Measurements from ENCODE around the gene NOTCH1. TPM values are rescaled to one million over a fixed set of nuclear protein-coding genes. Genes with fewer than 3 reads are reported as not detected.
A peak's percentile ranks its signal among the peaks of the same experiment; 100 is the strongest.

NOTCH1 gene
- 10 to 100 TPM; 29.6 to 65.3 TPM for total RNA-seq

DNA sequence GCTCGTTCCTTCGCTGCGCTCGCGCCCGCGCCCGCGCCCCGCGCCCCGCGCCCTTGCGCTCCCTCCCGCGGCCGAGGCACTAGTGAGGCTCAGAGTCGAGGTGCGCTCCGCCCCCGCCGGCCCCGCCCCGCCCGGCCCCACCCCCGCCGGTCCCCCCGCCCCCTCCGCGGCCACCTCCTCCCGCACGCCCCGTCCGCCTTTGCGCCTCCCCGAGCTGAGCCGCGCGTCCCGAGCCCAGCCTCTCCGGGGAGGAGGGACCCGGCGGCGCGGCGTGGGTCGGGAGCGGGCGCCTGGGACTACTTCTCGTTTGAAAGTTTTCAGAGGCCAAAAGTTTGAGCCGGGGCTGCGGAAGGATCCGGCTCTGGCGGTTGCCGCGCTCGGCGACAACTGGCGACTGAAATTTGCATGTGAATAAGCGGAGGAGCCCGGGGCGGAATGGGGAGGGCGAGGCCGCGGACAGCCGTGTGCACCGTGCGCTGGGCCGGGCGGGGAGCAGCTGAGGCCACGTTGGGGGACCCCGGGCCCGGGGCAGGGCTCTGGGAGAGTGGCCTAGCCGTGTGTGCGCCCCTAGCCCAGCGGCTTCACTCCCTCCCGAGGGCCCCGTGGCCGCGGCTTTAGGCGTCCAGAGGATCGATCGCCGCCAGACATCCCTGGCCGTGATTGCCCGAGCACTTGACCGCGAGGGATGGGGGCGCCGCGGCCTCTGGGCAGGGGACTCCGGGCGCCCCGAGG, at the start of gene NOTCH1:
Gene NOTCH1, minus strand, starts transcription at position 84 of the 732 bp plus-strand sequence. CDS start 262 bp downstream, outside the sequence.
- peaks cover 77% of the 10 kb centered on the region for H3K4me1 ChIP-seq
- peak within 1 kb of the TSS; percentile 95 to 99 (median 97) for H3K27ac ChIP-seq
- peak; percentile 91 to 94 (median 93) for DNase-seq
- no peaks in the 10 kb centered on the region for H3K27me3 ChIP-seq
- 0 to 1% methylated on average over 9 to 70 of the region's 94 CpGs for whole genome bisulfite sequencing, 2 donors
- peak; percentile 73 for ATAC-seq
- no peaks in the 10 kb centered on the region for H3K9me3 ChIP-seq
- no peaks in the 10 kb centered on the region for H3K36me3 ChIP-seq (replicated peaks in 1 of 2; ENCODE audit: insufficient read depth in 1 of 2, low read depth in 2 of 2)
- intact Hi-C loops (cut with DNase I): no loop called here
- TF ChIP-seq, protein P1, sequence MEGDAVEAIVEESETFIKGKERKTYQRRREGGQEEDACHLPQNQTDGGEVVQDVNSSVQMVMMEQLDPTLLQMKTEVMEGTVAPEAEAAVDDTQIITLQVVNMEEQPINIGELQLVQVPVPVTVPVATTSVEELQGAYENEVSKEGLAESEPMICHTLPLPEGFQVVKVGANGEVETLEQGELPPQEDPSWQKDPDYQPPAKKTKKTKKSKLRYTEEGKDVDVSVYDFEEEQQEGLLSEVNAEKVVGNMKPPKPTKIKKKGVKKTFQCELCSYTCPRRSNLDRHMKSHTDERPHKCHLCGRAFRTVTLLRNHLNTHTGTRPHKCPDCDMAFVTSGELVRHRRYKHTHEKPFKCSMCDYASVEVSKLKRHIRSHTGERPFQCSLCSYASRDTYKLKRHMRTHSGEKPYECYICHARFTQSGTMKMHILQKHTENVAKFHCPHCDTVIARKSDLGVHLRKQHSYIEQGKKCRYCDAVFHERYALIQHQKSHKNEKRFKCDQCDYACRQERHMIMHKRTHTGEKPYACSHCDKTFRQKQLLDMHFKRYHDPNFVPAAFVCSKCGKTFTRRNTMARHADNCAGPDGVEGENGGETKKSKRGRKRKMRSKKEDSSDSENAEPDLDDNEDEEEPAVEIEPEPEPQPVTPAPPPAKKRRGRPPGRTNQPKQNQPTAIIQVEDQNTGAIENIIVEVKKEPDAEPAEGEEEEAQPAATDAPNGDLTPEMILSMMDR (IDR thresholded peaks at IDR 0.05): peak in 1 of 7 experiments; percentile 29
- TF ChIP-seq POLR2A (IDR thresholded peaks at IDR 0.05): peak; percentile 70 to 80 (median 74)
- peak within 1 kb of the TSS; percentile 88 to 90 for H3K4me3 ChIP-seq

DNA sequence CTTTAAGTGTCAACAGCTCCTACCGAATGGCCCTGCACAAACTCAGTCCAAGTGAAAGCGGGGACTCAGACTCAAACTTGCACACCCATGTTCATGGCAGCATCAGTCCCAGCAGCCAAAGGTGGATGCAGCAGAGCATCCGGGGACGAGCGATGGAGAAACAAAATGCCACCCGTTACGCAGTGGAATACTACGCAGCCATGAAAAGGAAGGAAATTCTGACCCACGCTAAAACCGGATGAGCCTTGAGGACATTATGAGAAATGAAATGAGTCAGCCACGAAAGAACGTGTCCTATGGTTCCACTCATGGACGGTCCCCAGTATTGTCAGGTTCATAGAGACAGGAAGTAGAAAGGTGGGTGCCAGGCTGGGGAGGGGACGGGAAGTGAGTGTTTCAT, 48.6 kb upstream of the NOTCH1 start:
- intact Hi-C loops (cut with DNase I): no loop called here
- TF ChIP-seq, protein P1 (IDR thresholded peaks at IDR 0.05): no peak
- TF ChIP-seq POLR2A (IDR thresholded peaks at IDR 0.05): no peak
- no peak overlapping the region for H3K27ac ChIP-seq
- DNase-seq (no peak), ATAC-seq (no peak)
- H3K9me3 ChIP-seq: no peaks in the 10 kb centered on the region
- 88 to 89% methylated on average over 14 of the region's 14 CpGs for WGBS, 2 donors
- no peaks in the 10 kb centered on the region for H3K36me3 ChIP-seq (replicated peaks in 1 of 2; ENCODE audit: insufficient read depth in 1 of 2, low read depth in 2 of 2)
- no peak overlapping the region for H3K4me3 ChIP-seq
- H3K4me1 ChIP-seq: peaks cover 19% of the 10 kb centered on the region
- H3K27me3 ChIP-seq: no peaks in the 10 kb centered on the region

DNA sequence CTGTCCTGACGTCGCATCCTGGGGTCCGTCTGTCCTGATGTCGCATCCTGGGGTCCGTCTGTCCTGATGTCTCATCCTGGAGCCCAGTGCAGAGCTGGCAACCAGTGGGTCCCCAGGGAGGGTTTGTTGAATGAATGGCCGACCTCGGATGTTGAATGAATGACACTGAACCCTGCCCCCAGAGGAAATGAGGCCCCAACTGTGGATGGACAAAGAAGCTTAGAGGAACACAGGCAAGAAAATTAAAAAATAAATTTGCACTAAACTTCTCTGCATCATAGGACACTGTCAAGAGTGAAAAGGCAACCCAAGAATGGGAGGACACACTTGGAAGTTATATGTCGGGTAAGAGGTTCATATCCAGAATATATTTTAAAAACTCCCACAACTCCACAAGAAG, 47.7 kb upstream of the NOTCH1 start:
- 53 to 64% methylated on average over 6 to 8 of the region's 8 CpGs for WGBS, 2 donors
- no peak for ATAC-seq
- TF ChIP-seq POLR2A (IDR thresholded peaks at IDR 0.05): no peak
- TF ChIP-seq, protein P1 (IDR thresholded peaks at IDR 0.05): no peak
- Histone ChIP-seq H3K27me3 (no peaks in the 10 kb centered on the region), H3K36me3 (replicated peaks in 1 of 2; ENCODE audit: insufficient read depth in 1 of 2, low read depth in 2 of 2) (no peaks in the 10 kb centered on the region), H3K9me3 (no peaks in the 10 kb centered on the region), H3K4me3 (no peak overlapping the region), H3K27ac (no peak overlapping the region), H3K4me1 (peaks cover 22% of the 10 kb centered on the region)
- DNase-seq: no peak
- intact Hi-C loops (cut with DNase I): no loop called here

DNA sequence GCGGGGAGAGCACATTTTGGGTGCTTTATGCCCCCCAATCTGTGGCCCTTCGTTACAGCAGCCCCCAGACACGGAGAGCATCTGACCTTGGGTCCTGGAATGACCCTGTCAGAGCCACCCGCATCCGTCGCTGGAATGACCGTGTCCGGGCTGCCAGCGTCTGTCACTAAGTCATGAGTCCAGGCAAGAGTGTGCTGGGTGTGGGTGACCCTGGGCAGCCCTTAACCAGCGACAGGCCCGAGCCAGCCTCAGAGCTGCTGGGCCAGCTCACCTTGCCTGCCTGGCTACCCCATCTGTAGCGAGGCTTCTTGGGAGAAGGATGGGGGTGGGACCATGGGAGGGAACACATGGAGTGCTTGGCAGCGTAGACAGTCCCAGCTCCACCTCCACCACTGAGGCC, 46.8 kb upstream of the NOTCH1 start:
- ATAC-seq: no peak
- no peaks in the 10 kb centered on the region for H3K36me3 ChIP-seq (replicated peaks in 1 of 2; ENCODE audit: insufficient read depth in 1 of 2, low read depth in 2 of 2)
- H3K9me3 ChIP-seq: no peaks in the 10 kb centered on the region
- TF ChIP-seq POLR2A (IDR thresholded peaks at IDR 0.05): no peak
- TF ChIP-seq, protein P1 (IDR thresholded peaks at IDR 0.05): no peak
- no peaks in the 10 kb centered on the region for H3K27me3 ChIP-seq
- 74% methylated on average over 13 of the region's 13 CpGs; no CpG with 5 or more reads in 1 of the 2 donors for WGBS, 2 donors
- H3K27ac ChIP-seq: no peak overlapping the region
- peaks cover 29% of the 10 kb centered on the region for H3K4me1 ChIP-seq
- no peak overlapping the region for H3K4me3 ChIP-seq
- DNase-seq: no peak
- intact Hi-C loops (cut with DNase I): no loop called here

Data from body of pancreas (tissue), 4 donors.